HG02973 (cell line): ENCODE results near the gene MAP7.
"Not testable (repeated sequence)": the region's sequence is repeated elsewhere in the genome, so short reads cannot be mapped to it uniquely, and the experiment has no call there.

Experiments
- ATAC-seq: cut with Tn5 transposase; IDR thresholded peaks from one replicate; pipeline ENCODE4 v1.9.1; 2021; ENCODE audit warnings: moderate library complexity; ENCODE audit not compliant: unreplicated experiment

The MAP7 gene

DNA sequence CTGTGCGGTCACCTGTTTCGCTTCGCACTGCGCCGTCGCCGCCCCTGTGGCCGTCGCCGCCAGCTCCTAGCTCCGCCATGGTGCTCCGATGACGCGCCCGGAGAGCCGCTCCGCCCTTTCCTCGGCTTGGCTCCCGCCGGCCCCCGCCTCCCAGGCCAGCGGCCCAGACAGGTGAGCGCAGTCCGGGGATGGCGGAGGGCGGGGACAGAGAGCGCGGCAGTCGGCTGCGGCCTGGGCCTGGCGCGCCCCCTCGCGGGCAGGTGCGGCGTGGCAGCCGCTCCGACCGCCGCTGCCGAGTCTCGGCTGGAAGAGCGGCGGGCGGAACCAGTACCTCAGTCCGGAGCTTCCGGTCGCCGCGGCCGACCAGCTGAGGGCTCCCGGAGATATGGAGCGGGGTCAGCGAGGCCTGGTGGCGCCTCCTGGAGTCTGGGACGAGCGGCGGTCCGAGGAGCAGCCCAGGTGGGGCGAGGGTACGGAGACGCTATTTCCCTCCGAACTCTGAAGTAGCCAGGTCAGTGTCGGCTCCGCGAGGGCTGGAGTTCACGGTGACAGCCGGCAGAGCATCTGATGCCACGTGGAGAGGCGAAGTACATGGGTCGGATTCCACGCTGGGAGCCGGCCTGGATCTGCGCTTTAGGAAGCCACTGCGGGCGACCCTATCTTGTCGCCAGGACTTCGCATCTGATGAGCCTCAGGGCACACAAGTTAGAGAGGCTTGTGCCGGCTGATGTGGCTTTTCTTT, at the start of gene MAP7:
MAP7 (minus strand) TSS at position 93 of the 742 bp plus-strand sequence; CDS start at position 79, 14 bp downstream.
- ATAC-seq = peak; percentile 86

- no peak for ATAC-seq
Observed at GRCh38 chr6:136599329-136600011, 49.2 kb upstream of the MAP7 start.

DNA sequence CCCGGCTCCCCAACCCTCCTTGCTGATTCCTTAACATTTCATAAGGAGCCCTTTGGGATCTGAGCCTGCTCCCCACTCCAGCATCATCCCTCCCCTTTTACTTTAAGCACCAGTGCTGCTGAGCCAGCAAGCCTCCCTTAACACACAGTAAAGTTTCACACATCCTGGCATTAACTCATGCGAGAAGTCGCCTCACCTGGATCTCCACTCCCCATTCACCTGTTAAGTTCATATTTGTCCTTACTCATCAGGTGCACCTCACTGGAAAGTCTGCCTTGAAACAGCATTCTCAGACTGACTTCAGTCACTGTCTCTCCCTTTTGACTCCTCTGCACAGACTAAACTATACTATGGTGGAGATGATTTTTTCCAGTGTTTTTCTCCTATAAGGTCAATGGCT, 47.8 kb upstream of the MAP7 start:
- no peak for ATAC-seq

DNA sequence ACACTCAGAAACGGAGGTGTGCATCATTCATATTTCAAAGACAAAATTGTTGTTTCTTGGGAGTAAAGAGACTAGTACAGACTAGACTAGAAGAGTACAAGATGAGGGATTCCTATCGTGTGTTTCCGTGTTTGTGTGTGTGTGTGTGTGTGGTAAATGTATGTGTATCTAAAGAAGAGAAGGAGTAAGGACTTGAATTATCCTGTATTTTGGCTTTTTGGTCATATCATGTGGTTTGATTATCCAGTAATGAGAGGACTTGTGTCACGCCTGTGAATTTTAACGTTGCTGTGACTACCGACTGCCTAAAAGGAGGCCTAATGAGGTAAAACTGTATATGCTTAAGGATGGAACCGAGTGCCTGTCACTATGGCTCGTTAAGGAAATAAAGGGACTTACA, 44.4 kb upstream of the MAP7 start:
- ATAC-seq = no peak

DNA sequence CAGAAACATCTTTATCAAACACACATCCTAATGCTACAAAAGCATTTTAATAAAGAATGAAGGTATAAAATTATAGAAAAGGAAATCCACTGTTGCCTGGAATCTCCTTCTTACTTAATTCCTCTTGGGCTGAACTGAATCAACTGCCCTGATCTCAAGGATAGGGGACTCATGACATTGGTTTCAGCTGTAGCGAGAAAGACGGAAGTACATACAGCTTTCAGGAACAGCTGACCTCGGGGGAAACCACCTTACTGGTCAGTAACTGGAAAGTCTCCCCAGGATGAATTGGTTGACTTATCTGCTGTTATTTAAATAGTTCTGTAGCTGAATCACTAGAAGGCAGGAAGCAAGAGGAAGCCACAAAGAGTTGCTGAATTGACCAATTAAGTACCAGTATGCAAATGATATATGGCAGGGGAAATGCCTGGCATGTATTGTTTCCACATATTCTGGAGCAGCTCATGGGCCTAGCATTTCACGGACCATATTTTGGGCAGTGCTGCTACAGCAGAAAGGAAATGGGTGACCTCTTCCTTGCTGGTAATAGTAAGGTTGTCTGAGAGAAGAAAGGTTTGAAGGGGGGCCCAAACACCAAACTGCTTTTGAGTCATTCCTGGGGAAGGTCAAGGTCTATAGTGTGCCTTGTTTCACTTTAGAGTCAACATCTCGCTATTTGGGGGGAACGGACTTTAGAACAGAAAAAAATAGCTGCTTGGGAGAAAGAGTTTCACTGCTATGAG, 43.7 kb upstream of the MAP7 start:
- peak; percentile 95 for ATAC-seq

GRCh38 chr6:136592930-136593673, 42.9 kb upstream of the MAP7 start:
- ATAC-seq = no peak

DNA sequence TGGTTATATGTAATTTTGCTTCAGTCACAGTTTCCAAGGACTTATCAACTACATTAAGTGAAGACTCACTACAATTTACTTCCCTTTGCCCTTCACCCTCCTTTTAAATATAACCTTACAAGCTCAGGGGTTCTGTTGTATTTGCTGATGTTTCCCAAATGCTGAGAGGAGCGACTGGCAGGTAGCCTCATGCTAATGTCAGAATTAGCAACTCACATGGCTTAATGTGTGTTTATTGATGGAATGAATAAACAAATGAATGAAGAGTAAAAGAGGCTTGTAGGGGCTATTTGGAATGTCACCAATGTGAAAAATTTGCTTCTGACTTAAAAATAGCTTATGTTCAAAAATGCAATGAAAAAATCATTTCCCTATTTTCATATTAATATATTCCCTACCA, 41.4 kb upstream of the MAP7 start:
- ATAC-seq = no peak

DNA sequence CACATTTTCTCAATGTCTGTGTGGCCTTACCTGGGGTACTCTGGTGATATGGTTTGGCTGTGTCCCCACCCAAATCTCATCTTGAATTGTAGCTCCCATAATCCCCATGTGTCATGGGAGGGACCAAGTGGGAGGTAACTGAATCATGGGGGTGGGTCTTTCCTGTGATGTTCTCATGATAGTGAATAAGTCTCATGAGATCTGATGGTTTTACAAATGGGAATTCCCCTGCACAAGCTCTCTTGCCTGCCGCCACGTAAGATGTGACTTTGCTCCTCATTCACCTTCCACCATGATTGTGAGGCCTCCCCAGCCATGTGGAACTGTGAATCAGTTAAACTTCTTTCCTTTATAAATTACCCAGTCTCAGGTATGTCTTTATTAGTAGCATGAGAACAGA, 40.6 kb upstream of the MAP7 start:
- ATAC-seq = not testable (repeated sequence)

DNA sequence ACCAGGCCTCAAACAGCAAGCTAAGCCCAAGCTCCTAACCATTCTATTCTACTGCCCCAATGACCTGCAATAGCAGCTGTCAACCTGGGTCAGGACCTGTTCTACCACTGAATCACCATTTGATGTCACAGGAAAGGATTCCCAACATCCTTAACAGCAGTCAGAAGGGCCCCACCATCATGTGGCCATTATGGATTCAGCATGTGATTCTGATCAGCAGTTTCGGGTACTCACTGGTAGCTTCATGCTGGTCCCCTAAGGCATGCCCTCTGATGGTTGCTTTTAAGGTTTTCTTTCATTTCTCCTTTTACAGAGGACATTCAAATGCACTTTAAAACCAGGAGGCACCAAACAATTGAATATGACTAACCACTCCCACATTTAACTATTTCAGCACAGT, 37.3 kb upstream of the MAP7 start:
- no peak for ATAC-seq

DNA sequence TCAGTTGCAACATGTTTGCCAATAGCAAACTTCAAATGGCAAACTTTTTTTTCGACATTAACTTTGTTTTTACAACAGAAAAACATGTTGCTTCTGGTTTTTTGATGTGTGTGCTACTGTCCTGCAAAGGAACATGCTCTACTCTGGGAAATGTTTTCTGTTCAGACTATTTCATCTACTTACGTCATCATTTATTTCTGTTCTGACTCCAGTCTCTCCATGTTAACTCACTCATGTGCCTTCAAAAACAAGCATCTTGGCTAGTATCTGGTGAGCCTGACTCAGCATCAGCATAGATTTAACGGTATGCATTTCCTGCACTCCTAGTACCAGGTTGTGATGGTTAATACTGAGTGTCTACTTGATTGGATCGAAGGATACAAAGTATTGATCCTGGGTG, 36.1 kb upstream of the MAP7 start:
- ATAC-seq = no peak

DNA sequence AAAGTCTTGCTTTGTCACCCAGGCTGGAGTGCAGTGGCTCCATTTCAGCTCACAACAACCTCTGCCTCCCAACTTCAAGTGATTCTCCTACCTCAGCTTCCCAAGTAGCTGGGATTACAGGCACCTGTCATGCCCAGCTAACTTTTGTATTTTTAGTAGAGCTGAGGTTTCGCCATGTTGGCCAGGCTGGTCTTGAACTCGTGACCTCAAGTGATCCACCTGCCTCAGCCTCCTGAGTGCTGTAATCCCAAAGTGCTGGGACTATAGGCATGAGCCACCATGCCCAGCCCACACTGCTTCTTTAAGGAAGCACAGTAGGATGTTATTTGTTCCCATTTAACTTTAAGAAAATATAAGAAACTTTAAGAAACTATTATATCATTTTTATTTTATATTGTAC, 35.3 kb upstream of the MAP7 start:
- ATAC-seq = not testable (repeated sequence)

GRCh38 chr6:136584290-136584689, 34.1 kb upstream of the MAP7 start:
- not testable (repeated sequence) for ATAC-seq

- ATAC-seq = no peak
Observed at GRCh38 chr6:136582711-136583471, 32.7 kb upstream of the MAP7 start.

GRCh38 chr6:136579800-136580199, 29.6 kb upstream of the MAP7 start:
- ATAC-seq = no peak

- ATAC-seq = no peak
Observed at GRCh38 chr6:136576821-136577220, 26.6 kb upstream of the MAP7 start.

DNA sequence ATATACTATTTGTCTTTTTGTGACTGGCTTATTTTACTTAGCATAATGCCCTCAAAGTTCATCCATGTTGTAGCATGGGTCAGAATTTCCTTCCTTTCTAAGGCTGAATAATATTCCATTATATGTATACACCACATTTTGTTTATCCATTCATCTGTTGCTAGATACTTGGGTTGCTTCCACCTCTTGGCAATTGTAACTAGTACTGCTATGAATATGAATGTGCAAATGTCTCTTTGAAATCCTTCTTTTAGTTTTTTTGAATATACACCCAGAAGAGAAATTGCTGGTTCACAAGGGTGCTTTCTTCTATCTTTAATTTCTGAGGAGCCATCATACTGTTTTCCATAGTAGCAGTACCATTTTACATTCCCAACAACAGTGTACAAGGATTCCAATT, 21.3 kb upstream of the MAP7 start:
- ATAC-seq = no peak

- ATAC-seq = no peak
Observed at GRCh38 chr6:136571065-136571464, 20.8 kb upstream of the MAP7 start.

GRCh38 chr6:136568129-136568528, 17.9 kb upstream of the MAP7 start:
- no peak for ATAC-seq

- no peak for ATAC-seq
Observed at GRCh38 chr6:136567688-136568087, 17.5 kb upstream of the MAP7 start.

GRCh38 chr6:136566851-136567250, 16.6 kb upstream of the MAP7 start:
- ATAC-seq = no peak
